ENCODE results near the gene PPM1H.

DNA sequence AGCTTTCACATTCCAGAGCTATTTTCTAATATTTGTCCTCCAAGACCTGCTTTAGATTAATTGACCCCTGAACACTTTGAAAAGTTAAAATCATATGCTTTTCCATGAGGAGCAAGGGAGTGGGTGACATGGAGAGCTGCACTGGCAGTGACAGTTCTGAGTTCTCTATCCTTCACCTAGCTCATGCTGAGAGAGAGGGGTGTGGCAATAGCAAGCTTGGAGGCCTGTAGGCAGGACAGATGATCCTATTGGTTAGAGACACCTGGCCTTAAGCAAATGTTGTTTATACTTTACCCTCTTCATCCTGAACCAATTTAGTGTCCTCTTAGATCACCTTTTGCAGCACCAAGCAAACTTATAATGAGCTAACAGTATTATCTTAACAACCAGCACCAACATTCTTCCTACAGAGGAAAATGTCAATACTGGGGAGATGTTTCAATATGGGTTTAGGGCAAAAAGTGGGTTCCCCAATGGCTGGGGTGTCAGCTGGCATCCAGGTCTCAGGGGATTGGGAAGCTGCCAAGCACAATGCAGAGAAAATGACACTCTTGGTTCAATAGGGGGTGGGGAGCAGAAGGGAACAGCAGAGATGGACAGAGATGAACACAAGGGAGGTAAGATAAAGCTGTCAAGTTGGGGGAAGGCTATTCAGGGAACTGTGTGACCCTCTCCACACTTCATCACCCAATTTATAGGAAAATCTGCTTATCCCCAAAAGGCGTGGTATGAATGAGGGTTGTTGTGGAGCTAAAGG lies 37.0 kb upstream of the PPM1H start:
- TF ChIP-seq, protein P1, sequence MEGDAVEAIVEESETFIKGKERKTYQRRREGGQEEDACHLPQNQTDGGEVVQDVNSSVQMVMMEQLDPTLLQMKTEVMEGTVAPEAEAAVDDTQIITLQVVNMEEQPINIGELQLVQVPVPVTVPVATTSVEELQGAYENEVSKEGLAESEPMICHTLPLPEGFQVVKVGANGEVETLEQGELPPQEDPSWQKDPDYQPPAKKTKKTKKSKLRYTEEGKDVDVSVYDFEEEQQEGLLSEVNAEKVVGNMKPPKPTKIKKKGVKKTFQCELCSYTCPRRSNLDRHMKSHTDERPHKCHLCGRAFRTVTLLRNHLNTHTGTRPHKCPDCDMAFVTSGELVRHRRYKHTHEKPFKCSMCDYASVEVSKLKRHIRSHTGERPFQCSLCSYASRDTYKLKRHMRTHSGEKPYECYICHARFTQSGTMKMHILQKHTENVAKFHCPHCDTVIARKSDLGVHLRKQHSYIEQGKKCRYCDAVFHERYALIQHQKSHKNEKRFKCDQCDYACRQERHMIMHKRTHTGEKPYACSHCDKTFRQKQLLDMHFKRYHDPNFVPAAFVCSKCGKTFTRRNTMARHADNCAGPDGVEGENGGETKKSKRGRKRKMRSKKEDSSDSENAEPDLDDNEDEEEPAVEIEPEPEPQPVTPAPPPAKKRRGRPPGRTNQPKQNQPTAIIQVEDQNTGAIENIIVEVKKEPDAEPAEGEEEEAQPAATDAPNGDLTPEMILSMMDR (IDR thresholded peaks at IDR 0.05; ENCODE audit: low read depth, low read length), result no peak
- no peak for TF ChIP-seq EZH2phosphoT487 (IDR thresholded peaks at IDR 0.05; ENCODE audit: low read depth)

All from OCI-LY3 (cell line).